MM.1S (cell line): ENCODE data around the gene CR1L.
"Not testable (repeated sequence)": the region's sequence is repeated elsewhere in the genome, so short reads cannot be mapped to it uniquely, and the experiment has no call there.

Source experiments
- DNase-seq: peaks from one replicate; pipeline ENCODE4 v3.0.0-alpha.2; 2015
- H2AFZ ChIP-seq: fragments of 300-600 bp; sonication (generic); 2 replicates; pipeline ENCODE4 v1.6.0; 2016; ENCODE audit warnings: antibody characterized with exemption, low read length
- H3F3A ChIP-seq: fragments of 300-600 bp; sonication (generic); 2 replicates; pipeline ENCODE4 v1.6.1; 2016; ENCODE audit warnings: mild to moderate bottlenecking, antibody characterized with exemption, low read length, moderate library complexity, mixed read lengths; ENCODE audit not compliant: insufficient read depth
- H3K27ac ChIP-seq: fragments of 300-600 bp; sonication (generic); 2 replicates; pipeline ENCODE4 v1.5.1; 2016; ENCODE audit warnings: mild to moderate bottlenecking, low read length
- H3K27me3 ChIP-seq: fragments of 300-600 bp; sonication (generic); replicated peaks from 2 replicates; pipeline ENCODE4 v1.6.0; 2016; ENCODE audit warnings: low read length; ENCODE audit not compliant: insufficient read depth
- H3K36me3 ChIP-seq: fragments of 300-600 bp; sonication (generic); replicated peaks from 2 replicates; pipeline ENCODE4 v1.6.1; 2016; ENCODE audit warnings: mild to moderate bottlenecking, low read length, mixed read lengths; ENCODE audit not compliant: insufficient read depth
- H3K4me1 ChIP-seq: fragments of 300-600 bp; sonication (generic); 2 replicates; pipeline ENCODE4 v1.6.1; 2016; ENCODE audit warnings: low read length, mixed read lengths
- H3K4me2 ChIP-seq: fragments of 300-600 bp; sonication (generic); 2 replicates; pipeline ENCODE4 v1.6.0; 2016; ENCODE audit warnings: low read depth, low read length
- H3K4me3 ChIP-seq: fragments of 300-600 bp; sonication (generic); 2 replicates; pipeline ENCODE4 v1.5.1; 2016; ENCODE audit warnings: low read length, mixed read lengths
- H3K79me2 ChIP-seq: fragments of 300-600 bp; sonication (generic); 2 replicates; pipeline ENCODE4 v1.6.1; 2016; ENCODE audit warnings: mixed run types, low read length, mixed read lengths
- H3K9ac ChIP-seq: fragments of 300-600 bp; sonication (generic); 2 replicates; pipeline ENCODE4 v1.6.1; 2016; ENCODE audit warnings: low read length, mixed read lengths
- H3K9me2 ChIP-seq: fragments of 300-600 bp; sonication (generic); replicated peaks from 2 replicates; pipeline ENCODE4 v1.6.1; 2016; ENCODE audit warnings: mild to moderate bottlenecking, low read length, mixed read lengths; ENCODE audit not compliant: insufficient read depth
- H3K9me3 ChIP-seq: fragments of 300-600 bp; sonication (generic); replicated peaks from 2 replicates; pipeline ENCODE4 v1.6.1; 2016; ENCODE audit warnings: mild to moderate bottlenecking, low read length, mixed read lengths; ENCODE audit not compliant: insufficient read depth
- H4K20me1 ChIP-seq: fragments of 300-600 bp; sonication (generic); 2 replicates; pipeline ENCODE4 v1.6.1; 2016; ENCODE audit warnings: mild to moderate bottlenecking, low read length, moderate library complexity, mixed read lengths; ENCODE audit not compliant: insufficient read depth
- EZH2 ChIP-seq: fragments of 300-600 bp; sonication (generic); optimal IDR thresholded peaks from 2 replicates; pipeline ENCODE3; 2017; ENCODE audit warnings: low read depth, mild to moderate bottlenecking, antibody characterized with exemption, low read length, mixed read lengths
- EZH2phosphoT487 ChIP-seq: fragments of 300-600 bp; sonication (generic); IDR thresholded peaks from 2 replicates; pipeline ENCODE4 v1.6.1; 2018; ENCODE audit warnings: antibody characterized with exemption, low read length
- TF ChIP-seq, protein P1 (sequence below): fragments of 300-600 bp; sonication (generic); IDR thresholded peaks from 2 replicates; pipeline ENCODE4 v1.5.1; 2016; ENCODE audit warnings: antibody characterized with exemption, low read length, mixed read lengths

CR1L gene

DNA sequence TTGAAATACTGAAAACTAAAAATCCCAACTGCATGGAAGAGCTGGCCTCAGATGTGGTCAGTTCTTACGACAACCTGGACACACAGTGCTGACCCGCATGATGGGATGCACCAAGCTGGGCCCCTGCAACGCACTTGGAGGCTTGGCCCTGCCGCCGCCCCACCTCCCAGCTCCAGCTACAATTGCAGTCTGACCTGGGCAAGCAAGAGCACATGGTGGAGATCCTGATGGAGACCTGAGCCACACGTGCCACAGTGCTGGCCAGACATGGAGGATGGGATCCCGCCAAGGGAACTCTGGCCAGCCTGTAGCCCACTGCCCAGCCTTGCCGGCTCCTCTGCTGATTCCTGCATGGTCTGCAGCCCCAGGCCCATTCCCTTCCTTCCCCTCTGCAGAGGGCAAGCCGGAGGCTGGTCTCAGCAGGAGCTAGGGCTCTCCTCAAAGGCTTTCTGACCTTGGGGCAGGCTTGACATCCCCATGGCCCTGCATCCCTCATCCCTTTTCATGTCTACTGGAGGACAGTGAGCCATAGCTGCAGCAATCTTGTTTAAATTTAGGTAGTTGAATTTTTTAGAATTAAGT lies 14.1 kb downstream of the CR1L start:
- H3K36me3 ChIP-seq: no peaks in the 10 kb centered on the region

DNA sequence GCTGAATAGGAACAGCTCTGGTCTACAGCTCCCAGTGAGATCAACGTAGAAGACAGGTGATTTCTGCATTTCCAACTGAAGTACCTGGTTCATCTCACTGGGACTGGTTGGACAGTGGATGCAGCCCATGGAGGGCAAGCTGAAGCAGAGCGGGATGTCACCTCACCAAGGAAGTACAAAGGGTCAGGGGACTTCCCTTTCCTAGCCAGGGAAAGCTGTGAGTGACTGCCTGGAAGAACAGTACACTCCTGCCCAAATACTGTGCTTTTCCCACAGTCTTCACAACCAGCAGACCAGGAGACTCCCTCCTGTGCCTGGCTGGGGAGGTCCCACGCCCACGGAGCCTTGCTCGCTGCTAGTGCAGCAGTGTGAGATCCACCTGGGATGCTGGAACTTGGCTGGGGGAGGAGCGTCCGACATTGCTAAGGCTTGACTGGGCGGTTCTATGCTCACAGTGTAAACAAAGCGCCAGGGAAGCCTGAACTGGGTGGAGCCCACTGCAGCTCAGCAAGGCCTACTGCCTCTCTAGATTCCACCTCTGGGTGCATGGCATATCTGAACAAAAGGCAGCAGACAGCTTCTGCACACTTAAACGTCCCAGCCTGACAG lies 14.7 kb downstream of the CR1L start:
- no peaks in the 10 kb centered on the region for H3K27me3 ChIP-seq
- no peaks in the 10 kb centered on the region for H3K9me2 ChIP-seq
- H3K27ac ChIP-seq: no peak overlapping the region
- no peaks in the 10 kb centered on the region for H3K36me3 ChIP-seq
- no peak overlapping the region for H3K4me3 ChIP-seq
- no peak overlapping the region for H3K9ac ChIP-seq
- H3F3A ChIP-seq: no peaks in the 10 kb centered on the region
- TF ChIP-seq EZH2phosphoT487 (no peak), EZH2 (no peak)
- TF ChIP-seq, protein P1, sequence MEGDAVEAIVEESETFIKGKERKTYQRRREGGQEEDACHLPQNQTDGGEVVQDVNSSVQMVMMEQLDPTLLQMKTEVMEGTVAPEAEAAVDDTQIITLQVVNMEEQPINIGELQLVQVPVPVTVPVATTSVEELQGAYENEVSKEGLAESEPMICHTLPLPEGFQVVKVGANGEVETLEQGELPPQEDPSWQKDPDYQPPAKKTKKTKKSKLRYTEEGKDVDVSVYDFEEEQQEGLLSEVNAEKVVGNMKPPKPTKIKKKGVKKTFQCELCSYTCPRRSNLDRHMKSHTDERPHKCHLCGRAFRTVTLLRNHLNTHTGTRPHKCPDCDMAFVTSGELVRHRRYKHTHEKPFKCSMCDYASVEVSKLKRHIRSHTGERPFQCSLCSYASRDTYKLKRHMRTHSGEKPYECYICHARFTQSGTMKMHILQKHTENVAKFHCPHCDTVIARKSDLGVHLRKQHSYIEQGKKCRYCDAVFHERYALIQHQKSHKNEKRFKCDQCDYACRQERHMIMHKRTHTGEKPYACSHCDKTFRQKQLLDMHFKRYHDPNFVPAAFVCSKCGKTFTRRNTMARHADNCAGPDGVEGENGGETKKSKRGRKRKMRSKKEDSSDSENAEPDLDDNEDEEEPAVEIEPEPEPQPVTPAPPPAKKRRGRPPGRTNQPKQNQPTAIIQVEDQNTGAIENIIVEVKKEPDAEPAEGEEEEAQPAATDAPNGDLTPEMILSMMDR: no peak
- no peaks in the 10 kb centered on the region for H3K9me3 ChIP-seq
- H3K4me1 ChIP-seq: no peaks in the 10 kb centered on the region
- H4K20me1 ChIP-seq: no peaks in the 10 kb centered on the region
- no peak for DNase-seq
- H2AFZ ChIP-seq: no peak overlapping the region
- no peak overlapping the region for H3K4me2 ChIP-seq
- H3K79me2 ChIP-seq: no peaks in the 10 kb centered on the region

More for the DNA sequence above, 14.1 kb downstream of the CR1L start:
- Histone ChIP-seq H3K9ac (no peak overlapping the region), H3K4me1 (no peaks in the 10 kb centered on the region), H3K27me3 (no peaks in the 10 kb centered on the region), H3K79me2 (no peaks in the 10 kb centered on the region), H2AFZ (no peak overlapping the region), H3K27ac (no peak overlapping the region), H3K4me2 (no peak overlapping the region), H4K20me1 (no peaks in the 10 kb centered on the region), H3K9me2 (no peaks in the 10 kb centered on the region), H3K4me3 (no peak overlapping the region), H3F3A (no peaks in the 10 kb centered on the region), H3K9me3 (no peaks in the 10 kb centered on the region)
- DNase-seq: no peak
- TF ChIP-seq EZH2 (no peak), EZH2phosphoT487 (no peak)
- TF ChIP-seq, protein P1: no peak

DNA sequence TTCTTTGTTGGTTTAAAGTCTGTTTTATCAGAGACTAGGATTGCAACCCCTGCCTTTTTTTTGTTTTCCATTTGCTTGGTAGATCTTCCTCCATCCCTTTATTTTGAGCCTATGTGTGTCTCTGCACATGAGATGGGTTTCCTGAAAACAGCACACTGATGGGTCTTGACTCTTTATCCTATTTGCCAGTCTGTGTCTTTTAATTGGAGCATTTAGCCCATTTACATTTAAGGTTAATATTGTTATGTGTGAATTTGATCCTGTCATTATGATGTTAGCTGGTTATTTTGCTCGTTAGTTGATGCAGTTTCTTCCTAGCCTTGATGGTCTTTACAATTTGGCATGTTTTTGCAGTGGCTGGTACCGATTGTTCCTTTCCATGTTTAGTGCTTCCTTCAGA lies 16.5 kb downstream of the CR1L start:
- not testable (repeated sequence) for H3K4me2 ChIP-seq, H3K79me2 ChIP-seq, H3K9me3 ChIP-seq, H3K9ac ChIP-seq, H3K27me3 ChIP-seq, H3K4me1 ChIP-seq, H3K36me3 ChIP-seq, H4K20me1 ChIP-seq, DNase-seq, H3K9me2 ChIP-seq, H3F3A ChIP-seq, H3K4me3 ChIP-seq, H3K27ac ChIP-seq, H2AFZ ChIP-seq

DNA sequence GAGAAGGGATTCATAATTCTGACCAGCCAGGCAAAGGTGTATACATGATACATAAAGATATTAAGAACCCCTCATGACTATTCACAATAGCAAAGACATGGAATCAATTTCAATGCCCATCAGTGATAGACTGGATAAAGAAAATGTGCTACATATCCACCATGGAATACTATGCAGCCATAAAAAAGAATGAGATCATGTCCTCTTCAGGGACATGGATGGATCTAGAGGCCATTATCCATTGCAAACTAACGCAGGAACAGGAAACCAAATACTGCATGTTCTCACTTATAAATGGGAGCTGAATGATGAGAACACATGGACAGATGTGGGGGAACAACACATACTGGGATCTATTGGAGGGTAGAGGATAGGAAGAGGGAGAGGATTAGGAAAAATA lies 21.4 kb downstream of the CR1L start:
- no peak for DNase-seq
- peaks cover 15% of the 10 kb centered on the region for H3K4me1 ChIP-seq
- H3K27ac ChIP-seq: no peak overlapping the region
- no peak overlapping the region for H3K9ac ChIP-seq
- H2AFZ ChIP-seq: no peak overlapping the region
- 0 out of 2 replicates have a peak, but pooled peaks cover 4% of the 10 kb centered on the region for H3F3A ChIP-seq
- TF ChIP-seq, protein P1: no peak
- TF ChIP-seq EZH2phosphoT487 (no peak), EZH2 (no peak)
- H3K9me3 ChIP-seq: no peaks in the 10 kb centered on the region
- no peak overlapping the region for H3K4me2 ChIP-seq
- no peak overlapping the region for H3K4me3 ChIP-seq
- no peaks in the 10 kb centered on the region for H3K79me2 ChIP-seq
- no peaks in the 10 kb centered on the region for H3K9me2 ChIP-seq
- no peaks in the 10 kb centered on the region for H4K20me1 ChIP-seq
- H3K36me3 ChIP-seq: no peaks in the 10 kb centered on the region
- H3K27me3 ChIP-seq: no peaks in the 10 kb centered on the region
